GM20000 (cell line): ENCODE results near the gene DNAJC17.

Experiments used
- DNase-seq: peaks from one replicate; pipeline ENCODE4 v3.0.0; 2012; ENCODE audit warnings: low spot score
- TF ChIP-seq, protein P1 (sequence below): IDR thresholded peaks from 2 replicates; pipeline ENCODE4 v1.5.1; 2012; ENCODE audit warnings: mild to moderate bottlenecking, control low read depth; ENCODE audit errors: extremely low read depth, missing control alignments

The DNAJC17 gene

DNA sequence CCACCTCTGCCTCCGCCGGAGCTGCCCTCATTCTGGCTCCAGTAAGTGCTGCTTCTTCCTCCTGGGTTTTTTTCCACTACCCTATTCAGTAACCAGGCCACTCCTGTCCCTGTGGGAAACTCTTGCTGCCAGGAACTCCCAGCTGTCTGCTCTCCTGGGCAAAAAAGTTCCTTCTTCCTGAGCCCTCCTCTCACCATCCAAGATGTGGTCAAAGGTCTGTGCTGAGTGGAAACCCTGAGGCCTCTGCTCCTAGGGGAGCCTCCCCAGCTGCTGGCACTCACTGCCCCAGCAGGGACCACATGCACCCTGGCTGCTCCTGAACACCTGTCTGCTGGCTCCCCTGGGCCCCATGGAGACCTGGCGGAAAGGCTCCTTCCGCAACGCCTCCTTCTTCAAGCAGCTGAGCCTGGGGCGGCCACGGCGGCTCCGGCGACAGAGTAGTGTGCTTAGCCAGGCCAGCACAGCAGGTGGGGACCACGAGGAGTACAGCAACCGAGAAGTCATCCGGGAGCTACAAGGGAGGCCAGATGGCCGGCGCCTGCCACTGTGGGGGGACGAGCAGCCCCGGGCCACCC, 37.0 kb downstream of the DNAJC17 start:
- TF ChIP-seq, protein P1, sequence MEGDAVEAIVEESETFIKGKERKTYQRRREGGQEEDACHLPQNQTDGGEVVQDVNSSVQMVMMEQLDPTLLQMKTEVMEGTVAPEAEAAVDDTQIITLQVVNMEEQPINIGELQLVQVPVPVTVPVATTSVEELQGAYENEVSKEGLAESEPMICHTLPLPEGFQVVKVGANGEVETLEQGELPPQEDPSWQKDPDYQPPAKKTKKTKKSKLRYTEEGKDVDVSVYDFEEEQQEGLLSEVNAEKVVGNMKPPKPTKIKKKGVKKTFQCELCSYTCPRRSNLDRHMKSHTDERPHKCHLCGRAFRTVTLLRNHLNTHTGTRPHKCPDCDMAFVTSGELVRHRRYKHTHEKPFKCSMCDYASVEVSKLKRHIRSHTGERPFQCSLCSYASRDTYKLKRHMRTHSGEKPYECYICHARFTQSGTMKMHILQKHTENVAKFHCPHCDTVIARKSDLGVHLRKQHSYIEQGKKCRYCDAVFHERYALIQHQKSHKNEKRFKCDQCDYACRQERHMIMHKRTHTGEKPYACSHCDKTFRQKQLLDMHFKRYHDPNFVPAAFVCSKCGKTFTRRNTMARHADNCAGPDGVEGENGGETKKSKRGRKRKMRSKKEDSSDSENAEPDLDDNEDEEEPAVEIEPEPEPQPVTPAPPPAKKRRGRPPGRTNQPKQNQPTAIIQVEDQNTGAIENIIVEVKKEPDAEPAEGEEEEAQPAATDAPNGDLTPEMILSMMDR: no peak
- DNase-seq: peak; percentile 45

DNA sequence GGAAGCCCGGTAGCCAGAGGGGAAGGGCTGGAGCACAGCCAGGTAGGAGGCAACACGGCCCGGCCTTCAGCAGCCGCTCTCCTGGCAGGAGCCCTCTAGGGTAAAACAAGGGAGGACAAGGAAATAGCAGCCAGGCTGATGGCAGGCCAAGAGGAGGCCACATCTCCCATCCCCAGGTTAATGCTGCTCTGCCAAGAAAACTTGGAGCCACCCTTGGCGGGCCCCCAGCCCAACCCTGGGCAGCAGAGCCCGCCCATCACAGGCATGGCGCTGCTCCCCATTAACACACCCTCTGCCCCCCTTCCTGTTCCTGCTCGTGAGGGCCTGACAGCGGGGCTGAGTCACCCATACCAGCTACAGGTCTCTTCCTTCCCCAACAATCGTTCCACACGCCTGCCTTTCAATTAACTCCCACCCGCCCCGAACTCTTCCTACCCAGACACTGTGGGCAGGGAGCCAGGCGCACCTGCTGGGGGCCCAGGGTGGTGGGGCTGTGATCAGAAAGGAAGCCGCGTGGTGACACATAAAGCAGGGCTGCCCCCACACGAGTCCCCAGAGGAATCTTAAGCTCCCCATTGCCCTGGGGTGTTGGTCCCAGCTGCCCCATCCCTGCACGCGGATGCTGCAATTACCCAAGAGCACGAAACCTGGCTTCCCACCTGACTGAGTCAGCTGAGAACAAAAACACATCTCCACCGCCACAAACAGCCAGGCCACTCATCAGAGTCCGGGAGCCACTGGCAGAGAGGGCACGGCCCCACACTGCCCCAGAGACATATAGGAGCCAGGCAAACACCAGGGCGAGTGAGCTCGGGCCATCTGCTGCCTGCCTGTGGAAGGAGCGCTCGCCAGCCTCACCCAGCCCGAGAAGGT, 37.8 kb downstream of the DNAJC17 start, which contains the start of gene C15orf62:
TSS of gene C15orf62 (plus strand) at position 707 of the 873 bp plus-strand sequence. CDS start 516 bp downstream, outside the sequence.
- TF ChIP-seq, protein P1: no peak
- peak; percentile 71 for DNase-seq

DNA sequence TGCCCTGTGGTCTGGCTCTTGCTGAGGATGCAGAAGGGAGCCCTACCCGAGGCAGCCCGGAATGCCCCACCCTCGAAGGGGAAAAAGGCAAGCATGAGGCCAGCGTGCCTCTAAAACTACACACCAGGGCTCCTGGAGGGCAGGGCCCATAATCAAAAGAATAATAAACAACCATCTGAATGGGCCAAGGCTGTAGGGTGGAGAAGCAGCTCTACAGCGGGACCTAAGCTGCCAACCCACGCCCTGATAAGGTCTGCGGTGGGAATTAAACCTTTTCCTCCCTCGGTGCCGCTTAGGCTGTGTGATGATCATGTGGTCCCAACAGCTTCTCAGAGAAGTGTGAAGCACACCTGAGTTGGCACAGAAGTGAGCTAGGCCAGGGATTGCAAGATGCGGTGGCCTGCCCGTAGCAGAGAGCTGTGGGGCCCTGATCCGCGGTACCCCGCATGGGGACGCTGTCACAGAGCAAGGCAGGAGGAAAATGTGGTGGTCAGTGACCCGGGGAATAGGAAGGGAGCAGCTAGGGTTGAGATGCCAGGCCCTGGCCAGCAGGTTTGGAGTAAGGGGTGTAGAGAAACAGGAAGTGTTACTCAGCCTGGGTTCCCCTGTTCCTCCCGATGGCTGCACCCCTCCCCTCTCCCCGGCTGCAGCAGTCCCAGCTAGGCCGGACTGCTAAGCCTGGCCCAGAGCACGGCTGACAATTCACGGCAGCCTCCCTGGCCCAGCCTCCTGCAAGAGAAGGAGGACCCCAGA, 38.6 kb downstream of the DNAJC17 start:
- peak; percentile 45 for DNase-seq
- TF ChIP-seq, protein P1: no peak

DNA sequence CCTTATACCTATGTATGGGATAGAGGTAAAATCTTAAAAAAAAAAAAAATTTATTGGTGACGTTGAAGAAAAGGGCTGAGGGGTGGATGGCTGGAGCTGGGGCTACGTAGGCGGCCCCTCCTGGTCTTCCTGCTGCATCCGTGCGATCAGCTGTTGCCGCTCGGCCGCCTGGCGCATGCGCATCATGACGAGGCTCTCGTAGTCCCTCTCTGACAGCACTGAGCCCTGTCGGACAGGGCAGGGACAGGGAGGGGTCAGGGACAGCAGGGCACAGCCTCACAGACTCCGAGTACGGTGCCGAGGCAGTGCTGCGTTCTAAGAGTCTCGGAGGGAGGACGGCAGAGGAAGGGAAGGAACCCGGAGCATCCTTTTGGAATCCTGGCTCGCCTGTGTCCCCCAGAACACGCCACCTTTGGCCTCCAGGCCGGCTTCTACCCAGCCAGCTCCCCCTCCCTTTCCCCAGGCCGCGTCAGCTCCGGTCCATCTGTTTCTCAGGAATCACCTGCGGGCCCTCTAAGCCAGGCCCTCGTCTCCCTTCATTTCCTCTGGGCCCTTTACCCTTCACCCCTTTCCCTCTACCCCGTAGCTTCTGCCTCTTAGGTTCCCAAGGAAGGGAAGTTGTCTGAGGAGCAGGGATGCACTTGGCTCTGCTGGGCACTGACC, 39.3 kb downstream of the DNAJC17 start:
- no peak for DNase-seq
- TF ChIP-seq, protein P1: no peak

DNA sequence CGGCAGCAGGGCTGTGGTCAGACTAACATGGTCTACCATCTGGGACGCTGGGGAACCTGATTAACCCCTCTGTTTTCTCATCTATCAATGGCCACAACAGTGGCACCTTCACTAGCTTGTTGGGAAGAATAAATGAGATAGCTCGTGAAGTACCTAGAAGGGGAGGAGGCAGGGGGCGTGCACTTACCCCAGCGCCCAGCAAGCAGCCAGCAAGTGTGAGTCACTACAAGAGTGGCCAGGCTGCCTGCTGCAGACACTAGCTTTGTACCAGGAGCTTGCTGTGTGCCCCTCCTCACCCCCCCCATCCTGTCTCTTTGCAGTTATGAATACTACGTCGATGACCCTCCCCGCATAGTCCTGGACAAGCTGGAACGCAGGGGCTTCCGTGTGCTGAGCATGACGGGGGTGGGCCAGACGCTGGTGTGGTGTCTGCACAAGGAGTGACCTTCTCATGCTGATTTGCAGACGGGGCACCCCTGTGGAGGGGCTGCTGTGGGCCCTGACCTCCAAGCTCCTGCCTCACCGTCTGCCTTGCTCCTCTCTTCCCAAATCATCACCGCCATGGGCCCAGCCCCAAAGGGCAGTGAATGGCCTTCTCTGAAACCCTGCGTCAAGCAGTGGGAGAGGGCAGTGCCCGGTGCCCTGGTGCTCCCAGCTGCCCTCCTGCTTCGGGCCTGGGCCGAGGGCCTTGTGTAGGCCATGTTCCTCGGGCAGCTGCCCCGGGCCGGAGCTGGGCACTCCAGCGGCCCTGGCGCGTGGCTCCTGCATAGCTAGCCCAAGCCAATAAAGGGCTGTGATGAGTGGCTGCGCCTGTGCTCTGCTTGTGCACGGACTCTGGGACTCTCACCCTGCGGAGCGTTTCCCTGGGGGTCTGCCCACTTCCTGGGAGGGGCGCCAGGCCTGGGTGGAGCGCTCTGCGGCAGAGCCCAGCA, 40.1 kb downstream of the DNAJC17 start:
- DNase-seq: no peak
- TF ChIP-seq, protein P1: no peak

DNA sequence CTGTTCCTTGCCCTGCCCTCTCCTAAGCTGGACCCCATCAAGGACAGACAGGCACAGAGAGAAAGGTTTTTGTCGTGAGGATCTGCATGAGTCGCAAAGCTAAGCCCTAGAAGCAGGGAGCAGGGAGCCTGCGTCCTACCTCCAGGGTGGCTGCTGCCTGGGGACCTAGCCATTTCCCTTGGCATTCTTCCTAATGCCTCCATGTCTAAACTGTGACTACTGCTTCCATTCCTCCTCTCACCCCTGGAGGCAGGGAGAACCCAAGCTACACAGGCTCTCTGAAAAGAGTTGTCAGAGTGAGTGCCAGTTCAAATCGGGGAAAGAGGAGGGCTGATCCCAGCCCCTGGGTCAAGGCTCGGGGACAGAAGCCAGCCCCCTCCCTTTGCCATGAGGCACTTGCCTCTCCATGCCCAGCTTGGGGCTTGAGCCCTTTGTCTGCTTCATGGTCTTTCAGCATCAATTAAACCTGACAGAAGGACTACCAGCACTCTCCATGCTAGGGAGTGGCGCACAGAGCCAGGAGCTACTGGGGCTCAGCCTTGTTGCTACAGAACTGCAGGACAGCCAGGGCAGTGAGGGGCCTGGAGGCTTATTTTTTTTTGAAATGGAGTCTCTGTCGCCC, 41.0 kb downstream of the DNAJC17 start:
- DNase-seq: no peak
- TF ChIP-seq, protein P1: no peak
